Measurements from ENCODE around the gene ATP5MC3.

- TF ChIP-seq CTCF (IDR thresholded peaks at IDR 0.05) (no peak), POLR2A (IDR thresholded peaks at IDR 0.05) (no peak)
These were observed 45.9 kb upstream of the ATP5MC3 start for GRCh38 chr2:175227393-175227792.

Data from thyroid gland (tissue), 4 donors.